ENCODE results near the gene SFRP2.

SFRP2 gene

DNA sequence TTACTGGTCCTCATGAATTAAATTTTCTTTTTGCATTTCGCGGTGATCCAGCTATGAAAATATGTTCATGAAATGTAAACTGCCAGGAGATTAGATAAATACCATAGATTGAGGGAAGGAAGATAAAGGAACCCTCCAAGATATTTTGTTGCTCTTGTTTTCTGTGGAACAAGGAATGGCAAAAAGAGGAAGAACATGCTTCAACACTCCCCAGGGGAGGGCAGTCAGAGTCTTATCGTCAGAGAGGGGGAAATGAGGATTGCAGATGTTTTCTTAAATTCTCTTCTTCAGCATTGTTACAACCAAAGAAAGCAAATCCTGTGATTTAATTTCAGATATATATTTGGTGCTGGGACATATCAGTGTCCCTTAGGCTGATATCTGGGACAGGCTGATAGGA lies 9.5 kb upstream of the SFRP2 start:
- DNase-seq (ENCODE audit: low read depth, low spot score), result no peak

DNA sequence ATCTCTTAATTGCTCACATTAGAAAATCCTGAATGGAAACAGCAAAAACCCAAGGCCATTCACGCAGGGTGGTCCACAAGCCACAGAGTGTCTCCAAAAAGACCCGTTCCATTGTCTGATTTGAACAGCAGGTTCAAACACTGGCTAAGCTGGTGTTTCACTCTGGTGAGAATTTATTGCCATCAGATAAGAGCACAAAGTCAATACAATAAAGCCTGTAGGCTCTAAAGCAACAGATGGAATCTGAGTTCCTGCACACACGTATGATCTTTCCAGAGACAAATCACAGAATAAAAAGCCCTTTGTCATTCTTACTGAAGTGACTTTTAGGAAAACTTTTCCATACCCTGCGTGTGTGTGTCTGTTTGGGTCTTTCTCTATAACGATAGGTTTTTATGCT lies 5.1 kb upstream of the SFRP2 start:
- no peak for DNase-seq (ENCODE audit: low read depth, low spot score)

DNA sequence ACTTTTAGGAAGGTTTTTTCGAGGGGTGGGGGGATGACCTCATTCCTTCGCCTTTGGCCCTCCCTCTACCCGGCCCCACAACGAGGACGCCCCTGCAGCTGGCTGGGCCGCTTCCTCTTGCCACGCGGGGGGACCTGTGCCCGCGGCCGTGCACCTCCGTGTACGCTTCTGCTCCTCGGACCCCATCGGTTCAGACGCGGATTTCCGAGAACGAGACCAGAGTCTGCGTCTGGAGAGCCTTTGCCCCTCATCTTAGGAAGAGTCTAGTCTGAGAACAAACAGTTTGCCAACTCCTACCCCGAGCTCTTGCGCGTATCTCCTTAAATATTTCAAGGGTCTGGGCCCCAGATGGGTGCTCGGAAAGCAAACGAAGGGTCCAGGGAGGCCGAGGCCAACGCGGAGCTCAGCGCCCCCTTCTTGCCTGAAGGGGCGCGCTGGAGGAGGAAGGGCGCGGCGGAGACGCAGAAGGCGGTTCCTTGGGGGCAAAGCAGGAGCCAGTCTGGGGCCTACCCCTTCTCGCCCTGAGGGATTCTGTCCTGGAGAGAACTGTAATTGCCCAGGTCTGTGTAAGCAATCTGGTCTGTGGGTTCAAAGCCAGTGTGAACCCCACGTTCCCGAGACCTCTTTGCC lies 3.9 kb upstream of the SFRP2 start:
- DNase-seq (ENCODE audit: low read depth, low spot score), result no peak

DNA sequence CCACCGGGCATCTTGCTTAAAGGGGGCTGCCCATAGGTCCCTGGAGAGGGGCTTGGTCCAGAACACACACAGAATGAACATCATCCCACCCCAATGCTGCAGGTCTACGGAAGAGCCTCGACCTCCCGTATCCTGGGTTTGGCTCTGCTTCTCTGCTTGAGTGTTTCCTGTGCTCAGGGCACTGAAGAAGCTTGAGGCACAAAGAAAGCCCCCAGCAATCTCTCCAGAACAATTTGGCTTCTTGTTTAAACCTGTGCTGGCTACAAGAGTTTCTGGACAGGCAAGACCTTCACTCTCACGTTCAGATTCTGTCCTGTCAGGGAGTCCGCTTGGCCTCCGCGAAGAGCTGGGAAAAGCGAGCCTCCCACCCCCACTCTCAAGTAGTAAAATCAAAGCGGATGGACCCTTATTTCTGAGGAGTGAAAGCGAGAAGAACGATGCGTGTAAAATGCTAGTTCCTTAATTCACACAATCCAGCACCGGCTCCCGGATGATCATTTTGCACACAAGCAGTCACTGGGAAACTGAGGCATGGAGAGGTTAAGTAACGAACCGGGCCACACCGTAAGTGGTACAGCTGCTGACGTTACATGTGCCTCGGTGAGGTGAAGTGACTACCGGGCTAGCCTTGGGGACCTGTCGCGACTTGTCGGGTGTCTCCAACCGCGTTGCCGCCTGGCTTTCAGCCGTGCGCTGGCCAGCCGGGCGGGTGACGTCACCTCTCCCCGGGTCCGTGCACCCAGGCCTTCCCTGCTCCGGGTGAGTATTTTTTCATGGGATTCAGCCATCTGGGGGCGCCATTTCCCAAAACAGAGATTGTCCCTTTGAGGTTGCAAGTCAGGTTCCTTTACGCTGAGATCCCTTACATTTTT lies 3.1 kb upstream of the SFRP2 start:
- DNase-seq (ENCODE audit: low read depth, low spot score), result no peak

DNA sequence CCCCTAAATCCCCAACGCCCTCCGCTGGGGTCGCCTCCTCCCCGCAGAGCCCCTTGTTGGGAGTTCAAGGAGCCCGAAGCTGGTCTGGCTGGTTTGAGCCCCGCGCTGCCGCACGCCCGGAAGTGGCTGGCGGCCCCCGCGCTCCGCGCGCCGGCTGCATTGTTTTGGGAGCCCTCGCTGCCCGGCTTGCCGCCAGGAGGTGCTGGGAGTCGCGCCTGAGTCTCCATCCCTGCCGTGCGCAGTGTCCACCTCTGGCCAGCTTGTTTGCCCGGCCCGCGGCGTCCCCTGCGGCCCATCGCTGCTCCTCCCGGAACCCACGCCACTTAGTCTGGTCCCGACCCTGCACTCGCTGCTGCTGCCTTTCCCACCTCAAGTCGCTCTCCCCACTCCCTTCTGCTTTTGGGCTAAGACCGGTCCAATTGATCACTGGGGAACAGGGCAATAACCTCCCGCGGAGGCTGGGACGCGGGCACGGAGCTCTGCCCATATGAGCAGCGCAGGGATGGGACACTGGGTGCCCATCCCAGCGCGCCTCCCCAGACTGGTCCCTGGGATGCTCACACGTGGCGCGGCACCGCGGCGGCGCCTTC lies 2.2 kb upstream of the SFRP2 start:
- DNase-seq (ENCODE audit: low read depth, low spot score), result no peak

DNA sequence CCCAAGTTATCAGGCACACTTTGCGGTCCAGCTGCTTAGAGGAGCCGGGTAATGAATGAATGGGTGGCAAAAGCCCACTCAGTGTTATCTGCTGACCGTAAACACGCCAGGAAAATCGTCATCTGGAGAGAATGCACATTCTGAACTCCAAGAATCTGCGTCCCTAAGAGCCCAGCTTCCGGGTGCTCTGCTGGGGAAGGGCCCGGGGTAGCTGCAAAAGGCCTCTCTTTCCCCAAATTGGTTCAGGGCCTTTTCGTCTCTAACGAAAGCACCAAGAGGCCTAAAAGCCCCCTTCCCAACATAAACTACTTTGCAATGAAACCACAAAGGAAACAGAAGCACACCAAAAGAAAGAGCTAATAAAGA lies 1.6 kb upstream of the SFRP2 start:
- DNase-seq (ENCODE audit: low read depth, low spot score), result no peak

DNA sequence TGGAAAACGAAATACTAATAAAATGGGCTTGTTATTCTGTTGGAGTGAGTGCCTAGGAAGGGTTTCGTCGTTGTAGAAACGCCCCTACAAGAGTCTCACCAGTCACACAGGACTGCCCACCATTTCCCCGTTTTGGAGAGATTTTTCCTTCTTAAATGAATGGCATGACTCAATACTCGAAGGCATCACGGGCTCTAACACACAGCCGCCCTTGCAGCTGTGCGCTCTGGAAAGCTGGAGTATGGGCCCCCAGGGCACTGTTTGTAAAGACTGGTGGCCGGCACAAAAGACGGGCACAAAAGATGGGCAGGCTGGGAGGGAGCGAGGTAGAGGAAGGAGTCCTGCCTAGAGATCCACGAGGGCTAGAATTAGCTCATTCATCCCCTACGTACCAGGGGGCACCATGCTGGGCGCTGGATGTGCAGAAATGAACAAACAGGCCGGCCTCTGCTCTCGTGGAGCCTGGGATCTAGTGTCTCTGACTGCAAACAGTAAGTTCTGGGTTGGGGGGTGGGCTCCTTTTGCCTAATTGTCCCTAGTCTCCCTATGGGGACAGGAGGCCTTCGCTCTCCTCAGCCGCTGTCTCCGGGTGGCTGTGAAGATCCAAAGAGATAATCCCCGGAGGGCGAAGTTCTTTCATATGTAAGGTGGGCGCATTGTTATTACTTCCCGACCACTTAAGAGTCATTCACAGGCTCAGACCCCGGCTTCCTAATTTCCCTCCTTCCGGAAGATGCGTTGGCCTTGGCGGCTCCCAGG lies 1.0 kb upstream of the SFRP2 start:
- no peak for DNase-seq (ENCODE audit: low read depth, low spot score)

DNA sequence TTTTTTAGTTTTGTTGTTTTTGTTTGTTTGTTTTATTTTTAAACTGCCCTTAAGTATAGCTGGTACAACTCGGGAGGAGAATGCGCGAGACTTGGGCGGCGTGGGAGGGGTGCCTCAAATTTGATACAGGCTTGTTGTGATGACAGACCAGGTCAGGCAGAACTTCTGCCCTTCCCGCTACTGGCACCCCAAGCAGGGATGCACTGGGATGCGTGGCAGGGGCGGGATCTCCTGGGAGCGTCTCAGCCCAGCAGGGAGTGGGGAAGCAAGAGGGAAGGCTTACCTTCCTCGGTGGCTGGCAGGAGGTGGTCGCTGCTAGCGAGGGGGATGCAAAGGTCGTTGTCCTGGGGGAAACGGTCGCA lies 851 bp downstream of the SFRP2 start:
- DNase-seq (ENCODE audit: low read depth, low spot score), result no peak

DNA sequence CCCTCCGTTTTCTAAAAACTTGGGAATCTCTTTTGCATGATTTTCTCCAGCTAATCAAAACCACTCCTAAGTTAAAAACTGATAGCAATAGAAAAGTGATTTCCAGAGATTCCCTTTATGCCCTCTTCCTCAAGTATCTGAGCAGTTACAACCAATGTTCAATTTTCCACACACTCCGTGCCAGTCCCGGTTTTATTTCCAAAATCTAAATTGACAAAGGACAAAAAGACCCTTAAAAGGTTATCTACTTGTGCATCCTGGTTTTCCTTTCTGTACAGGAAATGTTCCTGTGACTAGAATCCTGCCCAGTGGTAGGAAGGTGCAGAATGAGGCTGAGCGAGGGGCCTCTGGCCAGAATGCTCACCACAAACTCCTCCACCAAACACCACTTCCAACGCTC lies 1.3 kb downstream of the SFRP2 start:
- DNase-seq (ENCODE audit: low read depth, low spot score), result no peak

DNA sequence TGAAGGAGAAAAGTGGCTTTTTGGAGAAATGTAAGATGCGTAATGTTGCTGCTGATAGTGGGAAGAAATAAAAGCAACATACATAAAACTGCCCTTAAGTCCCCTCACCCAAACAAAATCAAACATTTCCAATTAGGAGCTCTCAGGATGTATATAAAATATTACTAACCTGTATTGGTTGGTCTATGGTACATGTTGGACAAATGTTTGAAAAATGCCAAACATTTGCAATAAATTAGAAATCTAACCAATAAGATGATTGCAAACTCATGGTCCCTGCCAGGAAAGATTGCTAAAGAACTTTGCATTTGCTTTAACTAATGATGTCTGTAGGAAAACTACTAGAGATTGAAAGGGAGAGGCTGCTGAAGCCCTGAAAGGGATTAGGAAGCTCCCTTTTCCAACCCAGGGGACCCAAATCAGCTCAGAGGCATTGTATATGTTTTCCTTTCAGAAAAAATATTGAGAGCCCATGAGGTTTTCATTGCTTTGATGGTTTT lies 1.8 kb downstream of the SFRP2 start:
- DNase-seq (ENCODE audit: low read depth, low spot score), result no peak

DNA sequence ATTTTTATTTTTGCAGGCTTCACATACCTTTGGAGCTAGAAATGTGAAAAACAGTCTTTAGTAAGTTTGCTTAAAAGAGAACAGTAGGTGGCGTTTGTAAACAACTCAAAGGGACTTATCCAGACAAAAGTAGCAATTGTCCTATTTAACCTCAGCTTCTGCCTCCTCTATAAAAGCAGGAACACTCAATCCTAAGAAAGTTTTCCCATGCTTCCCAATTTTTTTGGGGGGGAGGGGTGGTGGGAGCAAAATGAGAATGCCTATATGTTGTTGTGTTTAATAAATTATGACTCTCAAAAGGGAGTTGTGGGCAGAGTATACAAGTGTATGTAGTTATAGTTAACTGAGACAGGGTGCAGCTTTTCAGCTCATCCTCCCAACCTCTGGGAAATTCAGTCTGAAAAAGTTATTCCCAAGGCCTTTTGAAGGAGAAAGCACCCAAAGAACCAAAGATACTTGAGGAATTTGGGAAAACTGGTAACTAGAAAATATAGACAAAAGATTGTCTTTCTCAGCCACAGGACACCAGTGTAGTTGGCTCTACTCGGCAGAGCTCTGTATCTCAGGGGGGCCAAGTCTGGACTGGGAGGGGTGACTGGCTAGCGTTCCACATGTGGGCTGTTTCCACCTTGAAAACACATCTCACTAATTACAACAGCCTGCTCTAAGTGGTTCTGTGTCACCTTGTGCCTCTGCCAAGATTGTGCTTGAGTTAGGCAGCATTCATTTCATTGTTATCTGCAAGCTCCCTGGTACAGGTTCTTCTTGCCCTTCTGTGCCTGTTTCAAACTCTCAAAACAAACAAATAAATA lies 2.8 kb downstream of the SFRP2 start:
- no peak for DNase-seq (ENCODE audit: low read depth, low spot score)

DNA sequence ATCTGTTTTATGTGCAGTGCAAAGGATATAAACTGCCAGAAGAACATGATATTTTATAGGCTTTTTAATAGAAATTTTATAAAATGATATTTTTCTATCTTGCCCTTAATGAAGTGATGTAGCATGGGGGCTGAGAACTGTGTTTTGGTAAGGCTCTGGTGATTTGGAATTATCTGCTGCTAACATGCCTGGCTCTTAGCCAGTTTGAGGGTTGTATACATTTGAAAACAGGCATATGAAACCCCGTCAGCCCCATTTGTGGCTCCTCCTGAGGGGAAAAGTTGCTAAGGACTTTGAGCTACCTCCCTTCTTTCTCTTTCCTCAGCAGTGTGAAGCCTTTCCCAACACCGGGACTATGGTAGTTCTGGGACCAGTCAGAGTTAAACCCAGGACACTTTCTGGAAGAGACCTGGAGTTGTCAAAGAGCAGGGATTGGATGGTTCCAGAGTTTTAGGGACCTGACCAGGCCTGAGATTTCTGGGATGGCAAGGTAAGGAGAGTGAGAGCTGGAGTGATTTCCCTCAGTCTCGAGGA lies 4.7 kb downstream of the SFRP2 start:
- no peak for DNase-seq (ENCODE audit: low read depth, low spot score)

DNA sequence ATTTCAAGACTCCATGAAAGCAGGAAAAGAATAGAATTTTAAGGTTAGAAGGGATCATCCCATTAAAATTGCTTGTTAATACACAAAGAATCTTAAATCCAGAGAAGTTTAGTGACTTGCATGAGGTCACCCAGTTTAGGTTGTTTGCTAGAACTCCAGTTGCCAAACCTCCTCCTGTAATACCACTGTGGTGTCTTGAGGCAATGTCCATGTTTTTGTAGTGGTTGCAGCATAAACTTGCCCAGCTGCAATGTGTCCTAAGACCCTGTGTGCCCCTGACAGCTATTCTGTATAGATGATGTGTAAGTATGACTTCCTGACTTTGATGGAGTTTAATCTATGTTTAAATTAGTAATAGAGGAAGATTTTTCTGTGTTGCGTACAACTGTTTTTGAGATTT lies 6.3 kb downstream of the SFRP2 start:
- no peak for DNase-seq (ENCODE audit: low read depth, low spot score)

DNA sequence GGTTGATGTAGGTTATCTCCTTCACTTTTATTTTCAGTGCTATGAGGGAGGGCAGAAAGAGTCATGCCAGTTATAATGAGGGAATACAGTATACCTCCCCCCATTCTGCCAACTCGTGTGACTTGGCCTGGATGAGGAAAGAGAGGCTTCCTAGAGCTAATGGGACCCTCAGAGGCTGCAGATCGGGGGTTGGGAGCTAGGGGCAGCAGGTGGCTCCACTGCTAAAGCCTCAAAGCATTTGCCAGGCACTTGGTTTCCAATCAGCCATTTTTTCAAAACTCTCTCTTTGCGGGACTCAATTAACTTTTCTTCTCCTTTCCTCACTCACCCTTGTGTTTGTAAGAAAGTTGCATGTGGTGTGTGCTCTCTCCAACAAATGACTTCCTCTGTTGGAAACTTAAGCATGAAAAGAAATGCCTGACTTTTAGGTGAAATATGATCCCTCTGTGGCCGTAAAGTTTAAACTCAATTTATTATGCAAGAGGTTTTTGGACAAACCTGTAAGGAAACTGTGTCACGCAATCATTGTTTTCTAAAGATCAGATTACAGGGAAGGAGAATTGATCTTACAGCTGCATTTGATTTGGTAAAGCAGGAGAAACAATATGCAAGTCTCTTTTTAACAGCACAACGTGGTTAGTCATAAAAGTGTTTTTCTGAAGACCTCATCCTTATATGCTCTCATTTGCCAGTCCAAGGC lies 7.0 kb downstream of the SFRP2 start:
- peak; percentile 57 for DNase-seq (ENCODE audit: low read depth, low spot score)

DNA sequence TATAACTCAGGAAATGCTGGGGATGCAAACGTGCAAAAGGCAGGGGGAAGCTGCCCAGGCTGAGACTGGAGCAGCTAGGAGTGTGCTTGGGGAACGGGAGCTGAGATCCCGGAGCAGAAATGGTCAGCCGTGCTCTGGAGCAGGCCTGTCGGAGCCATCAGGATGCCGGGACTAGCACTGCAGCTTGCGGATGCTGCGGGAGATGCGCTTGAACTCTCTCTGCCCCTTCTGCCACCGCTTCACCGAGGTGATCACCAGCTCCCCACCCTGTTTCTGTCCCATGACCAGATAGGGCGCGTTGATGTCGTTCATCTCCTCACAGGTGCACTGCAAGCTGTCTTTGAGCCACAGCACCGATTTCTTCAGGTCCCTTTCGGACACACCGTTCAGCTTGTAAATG lies 7.6 kb downstream of the SFRP2 start:
- no peak for DNase-seq (ENCODE audit: low read depth, low spot score)

DNA sequence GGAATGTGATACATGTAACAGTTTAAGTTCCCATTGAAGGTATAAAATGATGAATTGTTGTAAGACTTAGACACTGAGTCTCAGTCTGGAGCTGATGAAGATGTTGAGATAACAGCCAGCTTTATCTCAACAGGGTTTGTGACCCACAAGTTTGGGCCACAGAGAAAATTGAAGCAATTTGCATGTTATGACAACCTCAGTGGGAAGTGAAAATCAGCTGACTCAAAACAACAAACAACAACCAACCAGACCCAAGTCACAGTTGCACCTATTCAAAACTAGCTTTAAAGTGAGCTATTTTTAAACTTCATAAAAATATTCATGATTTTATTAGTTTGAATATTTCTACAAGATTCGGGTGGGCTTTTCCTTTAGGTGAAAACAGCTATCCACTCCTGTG lies 8.0 kb downstream of the SFRP2 start:
- DNase-seq (ENCODE audit: low read depth, low spot score), result no peak

DNA sequence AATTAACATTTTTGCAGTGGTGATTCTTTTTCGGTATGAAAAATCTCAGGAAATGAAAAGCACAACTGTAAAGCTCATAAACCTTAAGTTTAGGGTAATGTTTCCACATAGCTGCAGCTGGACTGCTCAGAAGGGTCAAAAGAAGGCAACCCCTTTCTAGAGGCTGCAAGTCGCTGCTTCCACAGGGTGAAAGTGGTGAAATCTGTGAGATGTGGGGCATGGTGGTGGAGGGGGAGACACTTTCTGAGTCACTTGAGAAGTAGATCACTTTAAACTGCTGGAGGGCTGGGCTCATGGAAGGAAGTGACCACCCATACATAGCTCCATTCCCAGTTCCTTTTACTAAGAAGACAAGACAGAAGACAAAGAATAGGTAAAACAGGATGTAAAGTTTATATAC lies 8.7 kb downstream of the SFRP2 start:
- DNase-seq (ENCODE audit: low read depth, low spot score), result no peak

DNA sequence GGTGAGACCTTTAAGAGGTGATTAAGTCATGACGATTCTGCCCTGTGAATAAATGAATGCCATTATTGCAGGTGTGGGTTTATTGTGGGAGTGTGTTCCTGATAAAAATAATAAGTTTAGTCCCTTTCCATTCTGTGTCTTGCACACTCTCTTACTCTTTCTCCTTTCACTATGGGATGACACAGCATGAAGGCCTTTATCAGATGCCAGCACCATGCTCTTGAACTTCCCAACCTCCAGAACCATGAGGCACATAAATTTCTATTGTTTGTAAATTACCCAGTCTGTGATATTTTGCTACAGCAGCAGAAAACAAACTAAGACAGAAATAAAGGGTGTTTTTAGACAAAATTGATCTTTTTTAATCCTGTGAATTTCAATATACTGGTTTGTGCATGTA lies 10.5 kb downstream of the SFRP2 start:
- no peak for DNase-seq (ENCODE audit: low read depth, low spot score)

DNA sequence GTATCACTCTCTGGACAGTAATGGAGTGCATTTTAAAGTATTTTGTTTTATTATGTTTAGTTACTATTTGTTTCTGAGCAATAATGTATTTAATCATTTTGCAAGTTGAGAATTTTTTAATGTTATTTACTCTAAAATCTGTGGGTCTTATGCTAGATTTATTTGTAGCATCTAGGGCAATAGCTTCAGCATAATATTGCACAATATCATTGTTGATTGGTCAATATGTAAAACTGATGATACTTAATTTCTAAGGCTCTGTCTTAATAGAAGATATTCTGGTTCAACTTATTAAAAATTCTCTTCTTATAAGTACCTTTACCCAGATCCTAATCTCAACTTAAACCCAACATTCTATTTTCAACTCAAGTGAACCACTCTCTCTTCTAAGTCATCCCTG lies 11.5 kb downstream of the SFRP2 start:
- no peak for DNase-seq (ENCODE audit: low read depth, low spot score)

DNA sequence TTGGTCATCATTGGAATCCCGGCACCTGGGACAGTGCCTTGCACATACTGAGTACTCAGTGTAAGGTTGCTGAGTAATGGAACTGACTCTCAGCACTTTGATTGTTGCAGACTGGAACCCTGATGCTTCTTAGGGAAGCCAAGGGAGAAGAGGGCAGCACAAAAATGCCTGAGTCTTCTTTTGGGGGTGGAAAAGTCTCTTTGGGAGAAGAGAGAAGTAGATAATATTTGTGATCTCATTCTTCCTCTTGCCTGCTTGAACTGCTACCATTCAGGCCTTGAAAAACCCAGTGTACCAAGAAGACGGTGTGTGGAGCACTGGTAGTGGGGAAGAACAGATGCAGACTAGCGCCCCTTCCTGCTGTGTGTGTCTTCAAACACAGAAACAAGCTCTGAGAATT lies 12.3 kb downstream of the SFRP2 start:
- no peak for DNase-seq (ENCODE audit: low read depth, low spot score)
